Gastrocnemius medialis (tissue), 4 donors: ENCODE results near the gene LMX1A. TPM values are rescaled to one million over a fixed set of nuclear protein-coding genes. Genes with fewer than 3 reads are reported as not detected.

ENCODE experiments used
- ATAC-seq, 2 donors: fragments of 150-250 bp; one replicate each; pipeline ENCODE4 v1.9.1; 2016
- DNase-seq, 2 donors: peaks; one replicate each; pipeline ENCODE4 v3.0.0-alpha.2; 2019
- H3K27ac ChIP-seq, 4 donors: fragments of 200-600 bp; sonication (generic); 1 replicate in 1 of 4; 2 replicates in 3 of 4; pipeline ENCODE4 v1.5.1; 2016 to 2018; ENCODE audit warnings: mild to moderate bottlenecking in 2 of 4, moderate library complexity in 1 of 4
- H3K27me3 ChIP-seq, 3 donors: fragments of 200-600 bp; sonication (generic) in 2 of 3; 1 replicate in 1 of 3; 2 replicates in 2 of 3; pipeline versions ENCODE4 v1.5.1 to v1.6.0; 2016 to 2019; ENCODE audit warnings: mild to moderate bottlenecking in 1 of 3, moderate library complexity in 1 of 3
- H3K36me3 ChIP-seq, 2 donors: fragments of 200-600 bp; sonication (generic) in 1 of 2; one replicate each; pipeline ENCODE4 v1.5.1; 2017 to 2018
- H3K4me1 ChIP-seq, 2 donors: fragments of 200-600 bp; sonication (generic) in 1 of 2; one replicate each; pipeline ENCODE4 v1.5.1; 2016 to 2017; ENCODE audit warnings: mild to moderate bottlenecking in 2 of 2
- H3K4me3 ChIP-seq, 4 donors: fragments of 200-600 bp; sonication (generic) in 3 of 4; 1 replicate in 1 of 4; 2 replicates in 3 of 4; pipeline ENCODE4 v1.5.1; 2016 to 2019; ENCODE audit warnings: mild to moderate bottlenecking in 2 of 4
- H3K9me3 ChIP-seq, 3 donors: fragments of 200-600 bp; sonication (generic) in 2 of 3; 1 replicate in 1 of 3; 2 replicates in 2 of 3; pipeline ENCODE4 v1.5.1; 2016 to 2019
- POLR2A ChIP-seq, 2 donors: fragments of 450-650 bp; IDR thresholded peaks; one replicate each; pipeline ENCODE4 v1.6.1; 2017; ENCODE audit warnings: antibody characterized with exemption in 2 of 2, mild to moderate bottlenecking in 2 of 2, moderate library complexity in 2 of 2
- in situ Hi-C, 4 donors: fragments of 200-750 bp; cut with MboI; loops; one replicate each; pipeline versions ENCODE4 v1.15.0 to v1.8.0; 2017; ENCODE audit warnings: low sequenced_read_pairs in 4 of 4
- intact Hi-C: fragments of 100-400 bp; cut with DNase I; formaldehyde crosslinking; loops from one replicate; pipeline ENCODE4 v1.15.1; 2023; ENCODE audit warnings: low total_unique reads
- total RNA-seq, 4 donors: library from RNA; depleted of rRNA; stranded (reverse); fragments of >200 nt; gene quantifications; one replicate each; pipeline versions ENCODE4 v1.1.0 to v1.2.3, GENCODE V29; 2016
- TF ChIP-seq, protein P1 (sequence below), 5 experiments: fragments of 450-650 bp in 3 of 5; fragments of 200-600 bp in 2 of 5; sonication (generic) in 2 of 5; IDR thresholded peaks in 4 of 5; conservative IDR thresholded peaks in 1 of 5; 1 replicate in 4 of 5; 2 replicates in 1 of 5; pipeline ENCODE4 v1.5.1; 2016 to 2019; ENCODE audit warnings: antibody characterized with exemption in 5 of 5, mild to moderate bottlenecking in 3 of 5, moderate library complexity in 3 of 5

The LMX1A gene
- total RNA-seq, 4 donors from 2014 or later, result 0.20 TPM; not detected in 3

- no peak for DNase-seq
- TF ChIP-seq, protein P1, sequence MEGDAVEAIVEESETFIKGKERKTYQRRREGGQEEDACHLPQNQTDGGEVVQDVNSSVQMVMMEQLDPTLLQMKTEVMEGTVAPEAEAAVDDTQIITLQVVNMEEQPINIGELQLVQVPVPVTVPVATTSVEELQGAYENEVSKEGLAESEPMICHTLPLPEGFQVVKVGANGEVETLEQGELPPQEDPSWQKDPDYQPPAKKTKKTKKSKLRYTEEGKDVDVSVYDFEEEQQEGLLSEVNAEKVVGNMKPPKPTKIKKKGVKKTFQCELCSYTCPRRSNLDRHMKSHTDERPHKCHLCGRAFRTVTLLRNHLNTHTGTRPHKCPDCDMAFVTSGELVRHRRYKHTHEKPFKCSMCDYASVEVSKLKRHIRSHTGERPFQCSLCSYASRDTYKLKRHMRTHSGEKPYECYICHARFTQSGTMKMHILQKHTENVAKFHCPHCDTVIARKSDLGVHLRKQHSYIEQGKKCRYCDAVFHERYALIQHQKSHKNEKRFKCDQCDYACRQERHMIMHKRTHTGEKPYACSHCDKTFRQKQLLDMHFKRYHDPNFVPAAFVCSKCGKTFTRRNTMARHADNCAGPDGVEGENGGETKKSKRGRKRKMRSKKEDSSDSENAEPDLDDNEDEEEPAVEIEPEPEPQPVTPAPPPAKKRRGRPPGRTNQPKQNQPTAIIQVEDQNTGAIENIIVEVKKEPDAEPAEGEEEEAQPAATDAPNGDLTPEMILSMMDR (IDR thresholded peaks at IDR 0.05 in 4 of 5, conservative IDR thresholded peaks at IDR 0.05 in 1 of 5), result no peak
- TF ChIP-seq POLR2A (IDR thresholded peaks at IDR 0.05), result no peak
- in situ Hi-C loops, result no loop called here
These were observed 171.2 kb downstream of the LMX1A start for GRCh38 chr1:165185161-165185889.

DNA sequence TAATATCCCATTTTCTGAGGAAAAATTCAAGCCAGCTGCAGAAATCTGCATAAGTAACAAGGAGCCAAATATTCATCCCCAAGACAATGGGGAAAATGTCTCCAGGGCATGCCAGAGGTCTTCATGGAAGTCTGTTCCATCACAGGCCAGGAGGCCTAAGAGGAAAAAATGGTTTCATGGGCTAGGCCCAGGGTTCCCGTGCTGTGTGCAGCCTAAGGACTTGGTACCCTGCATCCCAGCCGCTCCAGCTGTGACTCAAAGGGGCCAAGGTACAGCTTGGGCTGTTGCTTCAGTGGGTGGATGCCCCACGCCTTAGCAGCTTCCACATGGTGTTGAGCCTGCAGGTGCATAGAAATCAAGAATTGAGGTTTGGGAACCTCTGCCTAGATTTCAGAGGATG lies 173.5 kb downstream of the LMX1A start:
- H3K4me3 ChIP-seq, result no peak overlapping the region
- intact Hi-C loops (no loop called here), in situ Hi-C loops (no loop called here)
- H3K4me1 ChIP-seq, result no peaks in the 10 kb centered on the region
- H3K9me3 ChIP-seq, result no peaks in the 10 kb centered on the region
- no peaks in the 10 kb centered on the region for H3K27me3 ChIP-seq
- DNase-seq, result no peak
- TF ChIP-seq, protein P1 (IDR thresholded peaks at IDR 0.05 in 4 of 5, conservative IDR thresholded peaks at IDR 0.05 in 1 of 5), result no peak
- no peak for TF ChIP-seq POLR2A (IDR thresholded peaks at IDR 0.05)
- no peak overlapping the region for H3K27ac ChIP-seq
- no peak for ATAC-seq
- H3K36me3 ChIP-seq, result no peaks in the 10 kb centered on the region

More at GRCh38 chr1:165185161-165185889, 171.2 kb downstream of the LMX1A start:
- ATAC-seq, result no peak
- no peak overlapping the region for H3K4me3 ChIP-seq
- no peaks in the 10 kb centered on the region for H3K36me3 ChIP-seq
- H3K27ac ChIP-seq, result no peak overlapping the region
- no peaks in the 10 kb centered on the region for H3K9me3 ChIP-seq
- intact Hi-C loops, result no loop called here
- H3K27me3 ChIP-seq, result no peaks in the 10 kb centered on the region
- no peaks in the 10 kb centered on the region for H3K4me1 ChIP-seq

- H3K27me3 ChIP-seq, result no peaks in the 10 kb centered on the region
- no peak overlapping the region for H3K27ac ChIP-seq
- no peaks in the 10 kb centered on the region for H3K9me3 ChIP-seq
- no peaks in the 10 kb centered on the region for H3K4me1 ChIP-seq
- H3K36me3 ChIP-seq, result no peaks in the 10 kb centered on the region
- intact Hi-C loops (no loop called here), in situ Hi-C loops (no loop called here)
- TF ChIP-seq POLR2A (IDR thresholded peaks at IDR 0.05), result no peak
- TF ChIP-seq, protein P1 (IDR thresholded peaks at IDR 0.05 in 4 of 5, conservative IDR thresholded peaks at IDR 0.05 in 1 of 5), result no peak
- ATAC-seq, result no peak
- no peak for DNase-seq
- no peak overlapping the region for H3K4me3 ChIP-seq
These were observed 177.2 kb downstream of the LMX1A start for GRCh38 chr1:165179306-165179705.

GRCh38 chr1:165174491-165174890 lies 182.0 kb downstream of the LMX1A start:
- TF ChIP-seq, protein P1 (IDR thresholded peaks at IDR 0.05 in 4 of 5, conservative IDR thresholded peaks at IDR 0.05 in 1 of 5), result no peak
- TF ChIP-seq POLR2A (IDR thresholded peaks at IDR 0.05), result no peak
- no peak for DNase-seq
- Histone ChIP-seq H3K27ac (no peak overlapping the region), H3K4me3 (no peak overlapping the region), H3K27me3 (no peaks in the 10 kb centered on the region), H3K9me3 (no peaks in the 10 kb centered on the region), H3K36me3 (no peaks in the 10 kb centered on the region), H3K4me1 (no peaks in the 10 kb centered on the region)
- intact Hi-C loops (no loop called here), in situ Hi-C loops (no loop called here)
- no peak for ATAC-seq

- H3K27me3 ChIP-seq, result no peaks in the 10 kb centered on the region
- no peak overlapping the region for H3K27ac ChIP-seq
- H3K4me1 ChIP-seq, result no peaks in the 10 kb centered on the region
- no peaks in the 10 kb centered on the region for H3K9me3 ChIP-seq
- DNase-seq (no peak), ATAC-seq (no peak)
- no peak overlapping the region for H3K4me3 ChIP-seq
- in situ Hi-C loops (no loop called here), intact Hi-C loops (no loop called here)
- no peaks in the 10 kb centered on the region for H3K36me3 ChIP-seq
- no peak for TF ChIP-seq POLR2A (IDR thresholded peaks at IDR 0.05)
- TF ChIP-seq, protein P1 (IDR thresholded peaks at IDR 0.05 in 4 of 5, conservative IDR thresholded peaks at IDR 0.05 in 1 of 5), result no peak
These were observed 182.7 kb downstream of the LMX1A start for GRCh38 chr1:165173818-165174217.
